H1 (cell line): ENCODE results near the gene TMEM117. TPM values are rescaled to one million over a fixed set of nuclear protein-coding genes. Genes with fewer than 3 reads are reported as not detected.

ENCODE experiments used
- CTCF ChIA-PET: fragments of 300-600 bp; sonication (Branson Sonifier 250); formaldehyde crosslinking; loops from one replicate; lab custom pipeline; 2021; ENCODE audit not compliant: partially characterized antibody; lab: Charles Lee
- POLR2A ChIA-PET: fragments of 300-600 bp; sonication (Branson Sonifier 250); formaldehyde crosslinking; loops from one replicate; lab custom pipeline; 2021; ENCODE audit warnings: inconsistent platforms; ENCODE audit not compliant: partially characterized antibody; lab: Charles Lee
- DNase-seq, 2 experiments: peaks; one replicate each; pipeline versions ENCODE4 v3.0.0 to v3.0.0-alpha.2; 2010 to 2022; ENCODE audit warnings: low spot score in 2 of 2, low read depth in 1 of 2, mixed read lengths in 1 of 2
- FAIRE-seq: peaks from 2 replicates; lab custom pipeline; 2011; peaks lifted over from hg19 to GRCh38; lab: Jason Lieb, UNC
- H2AFZ ChIP-seq: 2 replicates; pipeline ENCODE4 v1.8.1; 2012; ENCODE audit warnings: low read length, inconsistent platforms
- H2AK5ac ChIP-seq: 2 replicates; pipeline ENCODE4 v1.6.1; 2013; ENCODE audit warnings: low read depth, low read length
- H2BK120ac ChIP-seq: replicated peaks from 2 replicates; pipeline ENCODE3; 2013; ENCODE audit warnings: low read depth, low read length, inconsistent platforms
- H2BK12ac ChIP-seq: 2 replicates; pipeline ENCODE4 v1.6.1; 2013; ENCODE audit warnings: low read depth, low read length
- H2BK15ac ChIP-seq: 2 replicates; pipeline ENCODE4 v1.6.1; 2013; ENCODE audit warnings: low read length
- H2BK20ac ChIP-seq: 2 replicates; pipeline ENCODE4 v1.6.1; 2013; ENCODE audit warnings: low read length
- H2BK5ac ChIP-seq: 2 replicates; pipeline ENCODE4 v1.6.1; 2013; ENCODE audit warnings: low read depth, low read length
- H3K14ac ChIP-seq: 2 replicates; pipeline ENCODE4 v1.6.1; 2013; ENCODE audit warnings: inconsistent platforms; ENCODE audit not compliant: insufficient read length
- H3K18ac ChIP-seq: 2 replicates; pipeline ENCODE4 v1.6.1; 2013; ENCODE audit warnings: low read length; ENCODE audit errors: extremely low read depth
- H3K23ac ChIP-seq: 2 replicates; pipeline ENCODE4 v1.6.1; 2013; ENCODE audit warnings: inconsistent platforms; ENCODE audit not compliant: insufficient read length
- H3K23me2 ChIP-seq: 2 replicates; pipeline ENCODE4 v1.6.1; 2013; ENCODE audit warnings: low read depth, low read length
- H3K27ac ChIP-seq: 2 replicates; pipeline ENCODE4 v1.6.1; 2011; ENCODE audit warnings: low read depth, low read length, inconsistent platforms
- H3K27me3 ChIP-seq, 4 experiments: replicated peaks in 1 of 4; 1 replicate in 1 of 4; 2 replicates in 3 of 4; pipeline versions ENCODE4 v1.6.1 to v1.8.1; 2011 to 2013; ENCODE audit warnings: low read length in 3 of 4, mild to moderate bottlenecking in 3 of 4, inconsistent platforms in 2 of 4, mixed read lengths in 2 of 4, moderate library complexity in 1 of 4; ENCODE audit not compliant: control insufficient read depth in 3 of 4, insufficient read depth in 3 of 4; ENCODE audit errors: extremely low read depth in 1 of 4
- H3K36me3 ChIP-seq, 4 experiments: 2 replicates each; pipeline versions ENCODE4 v1.6.1 to v1.8.1; 2011 to 2013; ENCODE audit warnings: mild to moderate bottlenecking in 4 of 4, low read length in 3 of 4, moderate library complexity in 2 of 4, control low read depth in 1 of 4, inconsistent platforms in 1 of 4; ENCODE audit not compliant: insufficient read depth in 4 of 4, control insufficient read depth in 2 of 4
- H3K4ac ChIP-seq: replicated peaks from 2 replicates; pipeline ENCODE3; 2013; ENCODE audit warnings: low read length, low read depth, mixed read lengths, inconsistent platforms; ENCODE audit not compliant: insufficient read length
- H3K4me1 ChIP-seq, 4 experiments: replicated peaks in 1 of 4; 1 replicate in 1 of 4; 2 replicates in 3 of 4; pipeline versions ENCODE4 v1.6.1 to v1.8.1; 2011 to 2013; ENCODE audit warnings: low read length in 3 of 4, inconsistent platforms in 2 of 4, mixed read lengths in 1 of 4; ENCODE audit not compliant: insufficient read depth in 4 of 4, control insufficient read depth in 3 of 4
- H3K4me2 ChIP-seq, 2 experiments: 2 replicates each; pipeline versions ENCODE4 v1.6.1 to v1.8.1; 2011 to 2013; ENCODE audit warnings: low read depth in 2 of 2, low read length in 2 of 2, control low read depth in 1 of 2, inconsistent platforms in 1 of 2, mild to moderate bottlenecking in 1 of 2; ENCODE audit not compliant: insufficient read depth in 1 of 2
- H3K4me3 ChIP-seq, 4 experiments: fragments of 200-600, 300-600 bp in 1 of 4; sonication (generic), shearing (Covaris generic), sonication (Bioruptor Twin) in 1 of 4; 2 replicates each; pipeline versions ENCODE4 v1.5.1 to v1.8.1; 2011 to 2016; ENCODE audit warnings: low read length in 4 of 4, low read depth in 3 of 4, control low read depth in 2 of 4, inconsistent platforms in 2 of 4, mild to moderate bottlenecking in 2 of 4, mixed read lengths in 1 of 4, moderate library complexity in 1 of 4; ENCODE audit not compliant: insufficient read depth in 2 of 4; ENCODE audit errors: extremely low read depth in 1 of 4
- H3K56ac ChIP-seq: replicated peaks from 2 replicates; pipeline ENCODE3; 2013; ENCODE audit warnings: low read depth, mild to moderate bottlenecking, mixed read lengths, low read length, inconsistent platforms; ENCODE audit not compliant: insufficient read length
- H3K79me1 ChIP-seq: 2 replicates; pipeline ENCODE4 v1.6.1; 2013; ENCODE audit warnings: low read depth, low read length, control low read depth
- H3K79me2 ChIP-seq, 2 experiments: 2 replicates each; pipeline versions ENCODE4 v1.6.1 to v1.8.1; 2012 to 2013; ENCODE audit warnings: low read length in 2 of 2, mild to moderate bottlenecking in 2 of 2, inconsistent platforms in 1 of 2; ENCODE audit not compliant: insufficient read depth in 2 of 2, control insufficient read depth in 1 of 2
- H3K9ac ChIP-seq, 4 experiments: replicated peaks in 1 of 4; 1 replicate in 1 of 4; 2 replicates in 3 of 4; pipeline versions ENCODE4 v1.6.1 to v1.8.1; 2011 to 2013; ENCODE audit warnings: low read depth in 3 of 4, low read length in 3 of 4, control low read depth in 2 of 4, mild to moderate bottlenecking in 2 of 4, moderate library complexity in 2 of 4, inconsistent platforms in 1 of 4; ENCODE audit errors: extremely low read depth in 1 of 4
- H3K9me3 ChIP-seq, 2 experiments: 2 replicates each; pipeline versions ENCODE4 v1.6.1 to v1.8.1; 2012 to 2013; ENCODE audit warnings: mild to moderate bottlenecking in 2 of 2, moderate library complexity in 2 of 2, control low read depth in 1 of 2, inconsistent platforms in 1 of 2, low read depth in 1 of 2, low read length in 1 of 2, mixed read lengths in 1 of 2; ENCODE audit not compliant: insufficient read depth in 2 of 2
- H4K20me1 ChIP-seq, 2 experiments: replicated peaks in 1 of 2; 2 replicates each; pipeline versions ENCODE3 to v1.8.1; 2011 to 2013; ENCODE audit warnings: inconsistent platforms in 2 of 2, low read length in 2 of 2, mild to moderate bottlenecking in 1 of 2; ENCODE audit not compliant: insufficient read depth in 2 of 2, control insufficient read depth in 1 of 2
- H4K5ac ChIP-seq: 2 replicates; pipeline ENCODE4 v1.6.1; 2013; ENCODE audit warnings: low read length, low read depth, mixed read lengths, inconsistent platforms; ENCODE audit not compliant: insufficient read length
- H4K8ac ChIP-seq: 2 replicates; pipeline ENCODE4 v1.8.0; 2013; ENCODE audit warnings: mild to moderate bottlenecking, moderate library complexity, low read length, inconsistent platforms; ENCODE audit not compliant: insufficient read depth; ENCODE audit errors: extremely low read depth
- H4K91ac ChIP-seq: replicated peaks from 2 replicates; pipeline ENCODE3; 2013; ENCODE audit warnings: low read length, mixed read lengths, inconsistent platforms; ENCODE audit not compliant: insufficient read length
- SP1 ChIP-seq: IDR thresholded peaks from 2 replicates; pipeline ENCODE4 v1.6.1; 2011; ENCODE audit warnings: low read depth, low read length
- WGBS, 2 experiments: shearing (Covaris generic) in 1 of 2; methylation state at CpG; one replicate each; pipeline versions ENCODE4 v1.1.6 to v1.1.7; 2013 to 2015; ENCODE audit warnings: low lambda C conversion rate in 2 of 2, mixed read lengths in 2 of 2, inconsistent platforms in 1 of 2, low coverage in 1 of 2, missing lambda C conversion rate in 1 of 2; ENCODE audit not compliant: insufficient replicate concordance in 2 of 2, insufficient coverage in 1 of 2, insufficient read length in 1 of 2; ENCODE audit errors: extremely low coverage in 1 of 2, missing lambda C conversion rate in 1 of 2; 5-methylcytosine and 5-hydroxymethylcytosine counted together
- polyA plus RNA-seq, 7 experiments: library from polyadenylated mRNA; depleted of rRNA in 3 of 7; stranded (reverse) in 5 of 7; unstranded in 2 of 7; fragments of >200 nt in 5 of 7; fragments of 200-250 nt in 2 of 7; gene quantifications; 1 replicate in 5 of 7; 2 replicates in 1 of 7; 4 replicates in 1 of 7; pipeline versions ENCODE4 v1.2.1 to v1.2.3, GENCODE V29; 2011 to 2013; ENCODE audit warnings: missing spikeins in 2 of 7, mixed read lengths in 2 of 7
- total RNA-seq: library from RNA; stranded (reverse); fragmentation: NEBNext Ultra II Directional; extraction: Animal tissue kit (Norgen Biotek cat#: 25700); gene quantifications from 2 replicates; pipeline ENCODE4 v1.2.1, GENCODE V29; 2021

Gene TMEM117
- total and polyA plus RNA-seq, 2 of the 8 experiments (the other 6 are each of a cell fraction or from before 2014, with no cell fraction given), result 0.80 to 1.4 TPM

GRCh38 chr12:44367136-44367535, 531.3 kb downstream of the TMEM117 start:
- DNase-seq (no peak), FAIRE-seq (no peak)
- H2BK5ac ChIP-seq, result no peak overlapping the region
- ChIA-PET POLR2A (no interaction called here), CTCF (no interaction called here)
- no peak overlapping the region for H3K18ac ChIP-seq
- no peak overlapping the region for H2BK20ac ChIP-seq
- no peaks in the 10 kb centered on the region for H3K9me3 ChIP-seq
- no peak for TF ChIP-seq SP1
- H3K4me3 ChIP-seq, result no peak overlapping the region
- no peak overlapping the region for H2AK5ac ChIP-seq
- H2BK120ac ChIP-seq, result no peak overlapping the region
- H3K4me1 ChIP-seq, result no peaks in the 10 kb centered on the region
- no peak overlapping the region for H3K23ac ChIP-seq
- no peaks in the 10 kb centered on the region for H3K79me1 ChIP-seq
- no peaks in the 10 kb centered on the region for H4K20me1 ChIP-seq
- H3K36me3 ChIP-seq, result no peaks in the 10 kb centered on the region
- no peak overlapping the region for H3K4ac ChIP-seq
- no peak overlapping the region for H2BK15ac ChIP-seq
- H3K27me3 ChIP-seq, result no peaks in the 10 kb centered on the region
- H4K91ac ChIP-seq, result no peak overlapping the region
- H3K23me2 ChIP-seq, result no peaks in the 10 kb centered on the region
- no peak overlapping the region for H3K56ac ChIP-seq
- no peak overlapping the region for H3K4me2 ChIP-seq
- no peak overlapping the region for H2AFZ ChIP-seq
- H3K14ac ChIP-seq, result no peak overlapping the region
- no peak overlapping the region for H4K8ac ChIP-seq
- no peak overlapping the region for H2BK12ac ChIP-seq
- WGBS, 2 experiments, result 89% methylated on average over 1 of the region's 1 CpG; no CpG with 5 or more reads in 1 of the 2 experiments
- no peak overlapping the region for H3K9ac ChIP-seq
- no peak overlapping the region for H4K5ac ChIP-seq
- H3K27ac ChIP-seq, result no peak overlapping the region
- no peaks in the 10 kb centered on the region for H3K79me2 ChIP-seq
